PC-3 (cell line): ENCODE data around the gene ZNF341. TPM values are rescaled to one million over a fixed set of nuclear protein-coding genes. Genes with fewer than 3 reads are reported as not detected.

ENCODE experiments used
- ATAC-seq: fragments of 200-7000 bp; cut with Tn5 transposase; 2 replicates; pipeline ENCODE4 v1.9.1; 2020; ENCODE audit warnings: mild to moderate bottlenecking, moderate library complexity
- BruUV-seq: library from RNA; stranded (reverse); fragments of 400-500 nt; replicated peaks from 2 replicates; lab custom pipeline; 2021; lab: Mats Ljungman, UMichigan
- CTCF ChIA-PET: fragments of 300-600 bp; sonication (Branson Sonifier 250); formaldehyde crosslinking; loops from one replicate; lab custom pipeline; 2022; ENCODE audit warnings: antibody characterized with exemption; lab: Charles Lee
- POLR2A ChIA-PET: fragments of 300-600 bp; sonication (Branson Sonifier 250); formaldehyde crosslinking; loops from one replicate; lab custom pipeline; 2022; ENCODE audit warnings: antibody characterized with exemption; ENCODE audit not compliant: unreplicated experiment; lab: Charles Lee
- DNase-seq: peaks from one replicate; pipeline ENCODE4 v3.0.0-alpha.2; 2015
- H2AFZ ChIP-seq: fragments of 300-600 bp; sonication (generic); 2 replicates; pipeline ENCODE4 v1.6.0; 2016; ENCODE audit warnings: antibody characterized with exemption, low read length
- H3F3A ChIP-seq: fragments of 300-600 bp; sonication (generic); one replicate; pipeline ENCODE4 v1.6.0; 2017; ENCODE audit warnings: antibody characterized with exemption, low read length, control low read depth, mild to moderate bottlenecking; ENCODE audit not compliant: unreplicated experiment
- H3K27ac ChIP-seq: fragments of 300-600 bp; sonication (generic); 2 replicates; pipeline ENCODE4 v1.5.1; 2016; ENCODE audit warnings: mild to moderate bottlenecking, low read length
- H3K27me3 ChIP-seq: fragments of 300-600 bp; sonication (generic); 2 replicates; pipeline ENCODE4 v1.6.1; 2016; ENCODE audit warnings: low read length, mixed read lengths
- H3K36me3 ChIP-seq: fragments of 300-600 bp; sonication (generic); 2 replicates; pipeline ENCODE4 v1.6.1; 2016; ENCODE audit warnings: low read depth, mixed run types, low read length, mixed read lengths
- H3K4me1 ChIP-seq: fragments of 300-600 bp; sonication (generic); 2 replicates; pipeline ENCODE4 v1.5.1; 2016; ENCODE audit warnings: low read length; ENCODE audit not compliant: insufficient read depth
- H3K4me2 ChIP-seq: fragments of 300-600 bp; sonication (generic); 2 replicates; pipeline ENCODE4 v1.6.0; 2016; ENCODE audit warnings: low read length
- H3K4me3 ChIP-seq: fragments of 300-600 bp; sonication (generic); 2 replicates; pipeline ENCODE4 v1.5.1; 2016; ENCODE audit warnings: mild to moderate bottlenecking, low read length, mixed read lengths
- H3K79me2 ChIP-seq: fragments of 300-600 bp; sonication (generic); 2 replicates; pipeline ENCODE4 v1.6.1; 2017; ENCODE audit warnings: low read length, mixed read lengths
- H3K9ac ChIP-seq: fragments of 300-600 bp; sonication (generic); 2 replicates; pipeline ENCODE4 v1.6.0; 2016; ENCODE audit warnings: mild to moderate bottlenecking, low read length
- H3K9me2 ChIP-seq: fragments of 300-600 bp; sonication (generic); replicated peaks from 2 replicates; pipeline ENCODE4 v1.6.1; 2016; ENCODE audit warnings: mixed run types, low read length, mixed read lengths
- H3K9me3 ChIP-seq: fragments of 300-600 bp; sonication (generic); 2 replicates; pipeline ENCODE4 v1.6.1; 2016; ENCODE audit warnings: low read length, mixed read lengths
- H4K20me1 ChIP-seq: fragments of 300-600 bp; sonication (generic); 2 replicates; pipeline ENCODE4 v1.6.1; 2016; ENCODE audit warnings: low read length, mixed read lengths
- CTCF ChIP-seq: fragments of 300-600 bp; sonication (generic); conservative IDR thresholded peaks from 2 replicates; pipeline ENCODE4 v1.5.1; 2017; ENCODE audit warnings: antibody characterized with exemption, low read depth, mild to moderate bottlenecking, low read length
- EZH2 ChIP-seq: fragments of 300-600 bp; sonication (generic); IDR thresholded peaks from one replicate; pipeline ENCODE4 v1.6.1; 2017; ENCODE audit warnings: antibody characterized with exemption, mild to moderate bottlenecking, low read length; ENCODE audit not compliant: unreplicated experiment
- EZH2phosphoT487 ChIP-seq: fragments of 300-600 bp; sonication (generic); IDR thresholded peaks from 2 replicates; pipeline ENCODE4 v1.6.1; 2018; ENCODE audit warnings: mild to moderate bottlenecking, antibody characterized with exemption, low read length, borderline replicate concordance
- intact Hi-C: fragments of 100-400 bp; cut with micrococcal nuclease; formaldehyde crosslinking; loops from 2 replicates; pipeline ENCODE4 v1.9.0; 2023
- total RNA-seq: library from RNA; depleted of rRNA; stranded (reverse); fragments of >200 nt; gene quantifications from 2 replicates; pipeline ENCODE4 v1.2.3, GENCODE V29; 2014

The ZNF341 gene
- total RNA-seq, 1 experiment from 2014 or later = 4.4 TPM

- no TSS peak for BruUV-seq
- intact Hi-C loops = no loop called here
- H3K4me2 ChIP-seq = no peak overlapping the region
- H3K36me3 ChIP-seq = peaks cover 10% of the 10 kb centered on the region
- DNase-seq (no peak), ATAC-seq (no peak)
- no peaks in the 10 kb centered on the region for H3F3A ChIP-seq
- H3K9me3 ChIP-seq = peaks cover 16% of the 10 kb centered on the region
- H4K20me1 ChIP-seq = no peaks in the 10 kb centered on the region
- no peak for TF ChIP-seq CTCF
- no peak for TF ChIP-seq EZH2phosphoT487
- no peak for TF ChIP-seq EZH2
- no peaks in the 10 kb centered on the region for H3K27me3 ChIP-seq
- no peak overlapping the region for H3K27ac ChIP-seq
- POLR2A ChIA-PET = no interaction called here
- peaks cover 17% of the 10 kb centered on the region for H3K4me1 ChIP-seq
- no peaks in the 10 kb centered on the region for H3K9me2 ChIP-seq
- no peak overlapping the region for H3K9ac ChIP-seq
- 0 out of 2 replicates have a peak, but pooled peaks cover 3% of the 10 kb centered on the region for H3K79me2 ChIP-seq
- CTCF ChIA-PET = no interaction called here
- no peak overlapping the region for H2AFZ ChIP-seq
- H3K4me3 ChIP-seq = no peak overlapping the region
These were observed 5.2 kb downstream of the ZNF341 start for GRCh38 chr20:33736962-33737361.

- no peaks in the 10 kb centered on the region for H4K20me1 ChIP-seq
- POLR2A ChIA-PET = no interaction called here
- H3K9me3 ChIP-seq = peaks cover 16% of the 10 kb centered on the region
- H3K79me2 ChIP-seq = 0 out of 2 replicates have a peak, but pooled peaks cover 3% of the 10 kb centered on the region
- ATAC-seq = no peak
- CTCF ChIA-PET = no interaction called here
- TF ChIP-seq EZH2 = no peak
- TF ChIP-seq EZH2phosphoT487 = no peak
- no peak for TF ChIP-seq CTCF
- H3F3A ChIP-seq = no peaks in the 10 kb centered on the region
- BruUV-seq = no TSS peak
- H3K4me2 ChIP-seq = no peak overlapping the region
- no peaks in the 10 kb centered on the region for H3K9me2 ChIP-seq
- H3K27me3 ChIP-seq = no peaks in the 10 kb centered on the region
- H3K9ac ChIP-seq = no peak overlapping the region
- no peak overlapping the region for H2AFZ ChIP-seq
- DNase-seq = no peak
- intact Hi-C loops = no loop called here
- H3K4me3 ChIP-seq = no peak overlapping the region
- no peak overlapping the region for H3K27ac ChIP-seq
- no peaks in the 10 kb centered on the region for H3K4me1 ChIP-seq
- H3K36me3 ChIP-seq = peaks cover 10% of the 10 kb centered on the region
These were observed 7.7 kb downstream of the ZNF341 start for GRCh38 chr20:33739493-33739892.

- no peaks in the 10 kb centered on the region for H3F3A ChIP-seq
- H3K9me2 ChIP-seq = no peaks in the 10 kb centered on the region
- no peak for DNase-seq
- intact Hi-C loops = no loop called here
- H2AFZ ChIP-seq = no peak overlapping the region
- H3K4me2 ChIP-seq = no peak overlapping the region
- no peak for TF ChIP-seq CTCF
- no peak for TF ChIP-seq EZH2phosphoT487
- TF ChIP-seq EZH2 = no peak
- peaks cover 16% of the 10 kb centered on the region for H3K9me3 ChIP-seq
- H3K27ac ChIP-seq = no peak overlapping the region
- no peak for ATAC-seq
- no TSS peak for BruUV-seq
- POLR2A ChIA-PET = no interaction called here
- no peaks in the 10 kb centered on the region for H4K20me1 ChIP-seq
- H3K9ac ChIP-seq = no peak overlapping the region
- no peaks in the 10 kb centered on the region for H3K4me1 ChIP-seq
- H3K27me3 ChIP-seq = no peaks in the 10 kb centered on the region
- CTCF ChIA-PET = no interaction called here
- 0 out of 2 replicates have a peak, but pooled peaks cover 3% of the 10 kb centered on the region for H3K79me2 ChIP-seq
- no peak overlapping the region for H3K4me3 ChIP-seq
- peaks cover 10% of the 10 kb centered on the region for H3K36me3 ChIP-seq
These were observed 8.4 kb downstream of the ZNF341 start for GRCh38 chr20:33740189-33740588.
